ENCODE measurements around the gene SLC41A1.

SLC41A1 gene

DNA sequence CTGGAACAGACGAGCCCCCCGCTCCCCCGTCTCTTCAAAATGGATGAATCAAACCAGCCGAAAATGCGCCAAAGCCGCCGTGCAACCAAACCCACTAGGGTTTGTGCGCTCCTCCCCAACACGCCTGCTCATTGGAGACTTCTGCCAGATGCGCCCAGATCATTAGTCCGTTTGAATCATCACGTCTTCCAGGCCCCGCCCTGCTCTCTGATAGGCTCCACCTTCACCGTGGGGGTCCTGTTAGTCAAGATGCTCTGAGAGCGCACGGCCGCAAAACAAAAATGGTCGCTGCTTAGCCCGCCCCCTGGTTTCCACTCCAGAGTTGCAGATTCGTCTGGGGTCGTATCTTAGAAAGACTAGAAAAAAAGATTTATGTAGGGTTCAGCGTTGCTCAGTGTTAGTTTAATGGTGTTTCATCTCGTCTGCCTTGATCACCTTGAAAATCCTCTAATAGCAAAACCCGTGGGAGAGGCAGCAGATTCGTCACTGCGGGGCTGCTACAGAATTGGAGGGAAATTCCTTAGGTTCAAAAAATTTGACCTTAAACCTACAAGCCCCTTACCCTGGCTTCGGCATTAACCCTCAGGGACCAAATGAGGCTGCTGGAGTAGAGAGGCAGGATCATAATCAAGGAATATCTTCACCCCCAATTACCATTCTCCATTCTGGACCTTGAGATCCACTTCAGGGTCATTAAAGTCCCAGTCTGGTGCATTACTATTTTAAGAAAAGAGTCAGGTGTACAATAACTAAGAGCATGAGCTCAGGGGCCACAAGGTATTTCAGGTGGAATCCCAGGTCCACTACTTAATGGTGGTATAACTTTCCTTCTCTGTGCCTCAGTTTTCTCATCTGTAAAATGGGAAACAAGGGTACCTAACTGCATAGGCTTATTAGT lies 62.6 kb downstream of the SLC41A1 start, which contains the start of gene NUCKS1:
TSS of gene NUCKS1 (minus strand) at position 45 of the 898 bp plus-strand sequence. CDS start 209 bp downstream, outside the sequence.
- peak; percentile 91 to 99 (median 96) for DNase-seq

DNA sequence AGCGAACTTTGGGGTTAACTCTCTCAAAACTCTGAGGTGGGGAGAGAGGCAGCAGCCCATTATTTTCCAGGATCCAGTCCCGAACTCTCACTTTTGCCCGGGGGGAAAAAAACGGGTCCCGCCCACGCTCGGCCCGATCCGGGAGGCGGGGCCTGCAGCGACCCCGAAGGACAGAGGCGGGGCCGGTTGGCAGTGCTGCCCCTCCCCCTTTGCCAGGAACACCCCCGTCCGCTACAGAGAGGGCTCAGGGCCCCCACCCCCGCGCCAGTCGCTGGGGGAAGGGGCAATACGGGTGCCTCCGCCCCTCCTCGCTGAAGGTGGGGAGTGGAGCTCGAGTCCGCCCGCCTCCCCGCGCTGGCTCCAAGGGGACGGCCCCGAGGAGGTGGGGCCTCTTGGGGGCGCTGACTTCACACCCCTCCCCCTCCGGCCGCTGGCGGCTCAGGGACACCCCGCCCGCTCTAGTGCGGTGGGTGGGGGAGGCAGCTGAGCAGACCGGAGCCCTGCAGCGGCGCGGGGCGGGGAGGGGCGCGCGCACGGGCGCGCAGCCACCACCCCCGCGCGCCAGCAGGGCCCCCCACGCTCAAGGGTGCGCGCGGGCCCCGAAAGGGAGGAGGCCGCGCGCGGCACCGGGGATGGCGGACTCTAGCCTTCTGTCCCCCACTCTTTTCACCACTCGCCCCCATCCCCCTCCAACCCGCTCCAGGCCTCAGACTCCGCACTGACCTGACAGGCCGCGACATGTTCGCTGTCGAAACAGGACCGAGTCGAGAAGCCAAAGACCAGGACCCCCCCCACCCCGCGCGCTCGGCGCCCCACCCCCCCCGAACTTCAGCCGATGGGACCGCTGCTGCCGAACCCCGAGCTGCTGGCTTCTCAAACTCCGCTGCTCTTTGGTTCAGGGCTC lies 63.5 kb downstream of the SLC41A1 start:
- DNase-seq = peak; percentile 92 to 96 (median 92)

- DNase-seq = peak in 1 of 5 donors; percentile 30
Measured at GRCh38 chr1:205748403-205749233, 64.4 kb downstream of the SLC41A1 start.

DNA sequence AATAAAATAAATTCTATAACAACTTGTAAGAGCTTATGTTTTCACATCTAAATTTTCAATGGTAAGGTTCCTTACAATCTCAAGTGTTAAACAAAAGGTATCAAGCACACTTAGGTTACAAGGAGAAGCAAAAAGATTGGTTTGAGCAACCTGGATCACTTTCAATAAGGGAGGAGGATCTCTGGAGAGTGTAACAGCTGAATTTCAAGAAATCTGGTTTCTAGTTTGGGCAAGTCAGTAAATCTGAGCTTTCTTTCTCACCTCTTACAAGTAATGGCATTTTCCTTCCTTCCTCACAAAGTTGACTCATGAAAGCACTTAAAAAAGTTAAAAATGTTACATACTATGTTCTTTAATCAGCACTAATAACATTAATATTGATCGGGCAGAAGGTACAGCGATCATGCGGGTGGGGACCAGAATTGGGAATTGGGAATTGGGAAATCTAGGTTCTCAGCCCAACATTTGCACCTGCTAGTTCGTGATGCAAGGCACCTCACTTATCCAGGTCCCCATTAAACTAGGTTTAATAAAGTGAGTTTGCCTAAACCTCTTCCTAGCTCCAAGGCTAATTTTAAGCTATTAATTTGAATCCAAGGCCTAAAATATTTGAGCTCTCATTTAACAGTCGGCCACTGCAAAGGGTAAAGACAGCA lies 66.1 kb downstream of the SLC41A1 start:
- no peak for DNase-seq

- no peak for DNase-seq
Measured at GRCh38 chr1:205744403-205744802, 68.6 kb downstream of the SLC41A1 start.

GRCh38 chr1:205743977-205744376 lies 69.0 kb downstream of the SLC41A1 start:
- DNase-seq = no peak

GRCh38 chr1:205741681-205742080 lies 71.3 kb downstream of the SLC41A1 start:
- DNase-seq = no peak

DNA sequence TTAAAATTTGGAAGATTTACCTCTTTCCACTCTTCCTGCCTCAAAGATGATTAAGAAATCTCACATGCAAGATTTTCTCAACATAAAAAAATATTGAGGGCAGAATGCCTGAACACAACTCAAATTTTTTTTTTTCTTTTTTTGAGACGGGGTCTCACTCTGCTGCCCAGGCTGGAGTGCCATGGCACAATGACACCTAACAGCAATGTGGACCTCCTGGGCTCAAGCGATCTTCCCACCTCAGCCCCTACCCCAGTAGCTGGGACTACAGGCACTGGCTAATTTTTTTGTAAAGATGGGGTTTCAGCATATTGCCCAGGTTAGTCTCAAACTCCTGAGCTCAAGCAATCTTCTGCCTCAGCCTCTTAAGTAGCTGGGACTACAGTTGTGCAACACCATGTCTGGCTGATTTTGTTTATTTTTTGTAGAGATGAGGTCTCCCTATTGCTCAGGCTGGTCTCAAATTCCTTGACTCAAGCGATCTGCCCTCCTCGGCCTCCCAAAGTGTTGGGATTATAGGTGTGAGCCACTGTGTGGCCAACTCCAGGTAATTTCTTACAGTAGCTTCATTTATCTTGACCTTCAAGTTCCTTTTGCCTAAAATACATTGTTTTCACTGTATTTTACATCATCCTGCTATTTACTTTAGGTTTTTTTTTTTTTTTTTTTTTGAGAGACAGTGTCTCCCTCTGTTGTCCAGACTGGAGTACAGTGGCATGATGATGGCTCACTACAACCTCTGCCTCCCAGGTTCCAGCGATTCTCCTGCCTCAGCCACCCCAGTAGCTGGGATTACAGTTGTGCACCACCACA lies 73.4 kb downstream of the SLC41A1 start:
- DNase-seq = no peak

All from T-helper 1 cell (primary cell).